Left ventricle myocardium superior (tissue), 1 donor: ENCODE measurements around the gene RPSA. TPM values are rescaled to one million over a fixed set of nuclear protein-coding genes. Genes with fewer than 3 reads are reported as not detected.
"Not testable (repeated sequence)": the region's sequence is repeated elsewhere in the genome, so short reads cannot be mapped to it uniquely, and the experiment has no call there.

Source experiments
- ATAC-seq: fragments of 200-7000 bp; cut with Tn5 transposase; one replicate; pipeline ENCODE4 v1.9.1; 2020; ENCODE audit warnings: mild to moderate bottlenecking, moderate library complexity
- DNase-seq: peaks from one replicate; pipeline ENCODE4 v3.0.0-alpha.2; 2020
- intact Hi-C: fragments of 100-400 bp; cut with micrococcal nuclease; formaldehyde crosslinking; loops from one replicate; pipeline ENCODE4 v1.11.0; 2022
- total RNA-seq: library from RNA; stranded (reverse); fragmentation: NEBNext Ultra II Directional; extraction: Animal tissue kit (Norgen Biotek cat#: 25700); gene quantifications from one replicate; pipeline ENCODE4 v1.2.1, GENCODE V29; 2021
- donor health status: DM: no; HTN: yes; CAD: no; lungs with severe emphysema.

RPSA gene
- total RNA-seq, 1 donor from 2014 or later, result 372 TPM

DNA sequence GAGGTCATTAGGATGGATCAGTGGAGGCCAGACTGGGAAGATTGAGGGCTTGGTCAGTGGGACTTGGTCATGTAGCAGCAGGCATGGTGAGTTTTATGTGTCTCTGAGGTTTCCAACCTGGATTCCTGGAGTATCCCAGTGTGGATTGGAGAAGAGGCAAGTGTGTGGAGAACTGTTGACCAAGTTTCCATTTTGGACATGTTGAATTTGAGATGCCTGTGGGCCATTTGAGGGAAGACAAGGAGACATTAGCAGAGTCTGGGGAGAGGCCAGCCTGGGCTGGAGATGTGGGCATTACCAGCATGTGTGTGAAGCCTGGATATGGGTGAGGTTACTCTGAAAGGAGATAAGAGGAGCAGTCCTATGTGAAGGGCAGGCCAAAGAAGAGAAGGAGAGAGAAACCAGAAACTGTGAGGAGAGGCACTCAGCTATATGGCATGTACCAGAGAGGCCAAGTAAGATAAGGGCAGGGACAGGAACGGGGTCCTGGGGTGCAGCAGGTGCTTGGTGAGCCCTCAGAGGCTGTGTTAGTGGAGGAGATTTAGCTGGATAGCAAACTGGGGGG, 19.0 kb upstream of the RPSA start:
- DNase-seq (no peak), ATAC-seq (no peak)
- intact Hi-C loops, result no loop called here

DNA sequence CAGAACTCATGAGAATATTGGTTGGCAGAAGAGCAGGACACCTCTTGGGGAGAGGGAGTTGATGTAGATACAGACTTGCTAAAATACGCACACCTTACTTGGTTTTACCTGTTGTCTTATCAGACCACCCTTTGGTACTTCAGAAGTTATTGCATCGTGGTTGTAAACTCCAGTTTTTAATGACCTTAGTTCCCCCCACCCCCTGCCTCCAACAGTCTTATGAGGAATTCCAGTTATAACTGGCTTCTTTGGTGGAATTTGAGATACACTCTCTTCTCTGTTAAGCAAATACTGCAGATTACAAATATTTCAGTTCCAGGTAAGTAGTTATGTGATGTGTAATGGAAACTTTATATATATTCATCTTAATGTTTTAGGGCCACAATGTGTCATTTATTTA, 18.4 kb upstream of the RPSA start:
- intact Hi-C loops, result no loop called here
- DNase-seq (no peak), ATAC-seq (no peak)

DNA sequence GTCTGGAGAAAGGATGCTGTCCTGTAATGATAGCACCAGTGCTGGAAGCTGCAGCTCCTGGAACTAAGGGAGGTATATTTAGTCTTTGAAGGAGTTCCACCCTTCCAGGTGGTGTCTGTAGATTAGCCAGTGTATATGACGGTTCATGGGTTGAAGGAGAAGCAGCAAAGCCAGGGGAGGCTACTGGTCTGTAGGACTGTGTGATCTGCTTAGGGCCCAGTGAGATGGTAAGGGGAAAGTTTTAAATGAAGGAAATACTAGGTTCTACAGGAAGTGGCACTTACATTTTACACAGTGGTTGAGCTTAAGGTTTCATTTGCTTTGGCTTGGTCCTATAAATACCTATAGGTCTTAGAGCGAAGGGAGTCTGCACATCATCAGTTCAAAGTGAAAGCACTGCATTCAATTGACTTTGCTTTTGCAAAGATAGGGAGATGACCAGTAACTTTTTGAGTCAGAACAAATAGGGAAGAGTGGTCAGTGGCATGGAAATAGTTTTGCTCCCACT, 17.7 kb upstream of the RPSA start:
- DNase-seq (no peak), ATAC-seq (no peak)
- intact Hi-C loops, result no loop called here

DNA sequence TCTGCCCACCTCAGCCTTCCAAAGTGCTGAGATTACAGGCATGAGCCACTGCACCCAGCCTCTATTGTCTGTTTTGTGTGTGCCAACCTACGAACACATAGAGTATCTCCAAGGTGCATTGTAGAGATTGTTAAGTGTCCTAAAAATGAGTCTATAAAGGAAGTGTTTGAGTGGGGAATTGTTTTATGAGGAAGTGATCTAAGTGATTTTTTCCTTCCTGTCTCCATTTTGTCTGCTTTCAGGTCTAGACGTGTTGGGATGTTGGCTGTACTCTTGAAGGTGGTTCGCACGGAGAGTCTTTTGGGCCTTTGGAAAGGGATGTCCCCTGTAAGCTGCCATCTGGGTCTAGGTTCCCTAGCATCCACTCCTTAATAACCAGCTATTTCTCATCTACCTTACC, 16.3 kb upstream of the RPSA start:
- intact Hi-C loops, result no loop called here
- no peak for ATAC-seq
- DNase-seq, result no peak

DNA sequence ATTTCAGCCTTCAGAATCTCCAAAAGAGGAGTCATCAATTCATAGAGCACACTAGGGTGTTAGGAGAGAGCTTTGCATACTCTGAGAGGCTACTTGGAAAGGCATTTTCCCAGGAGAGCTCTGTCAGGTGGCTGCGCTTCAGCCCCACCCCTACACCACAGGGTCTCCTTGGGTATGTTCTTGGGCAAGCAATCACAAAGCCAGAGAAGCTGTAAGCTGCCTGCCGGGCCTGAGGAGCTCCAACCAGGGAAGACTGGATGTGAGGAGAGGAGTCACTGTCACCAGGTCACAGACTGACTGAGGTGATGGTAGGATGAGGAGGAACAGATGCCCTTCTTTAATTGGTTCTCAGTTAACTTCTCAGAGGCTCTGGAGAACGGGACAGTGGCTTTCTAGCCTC, 9.8 kb upstream of the RPSA start:
- DNase-seq, result no peak
- ATAC-seq, result no peak
- intact Hi-C loops, result no loop called here

DNA sequence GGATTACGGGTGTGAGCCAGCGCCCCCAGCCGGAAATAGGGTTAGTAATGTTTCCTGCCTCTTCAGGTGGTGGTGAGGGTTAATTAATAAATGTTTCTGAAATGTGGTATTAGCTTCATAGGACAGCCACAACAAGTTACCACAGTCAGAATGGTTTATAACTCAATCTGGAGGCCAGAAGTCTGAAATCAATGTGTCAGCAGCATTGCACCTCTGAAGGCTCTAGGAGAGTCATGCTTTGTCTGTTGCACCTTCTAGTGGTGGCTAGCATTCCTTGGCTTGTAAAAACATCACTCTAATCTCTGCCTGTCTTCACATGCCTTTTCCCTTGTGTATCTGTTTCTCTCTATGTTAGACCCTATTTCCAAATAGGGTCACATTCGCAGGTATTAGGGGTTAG, 7.8 kb upstream of the RPSA start:
- no peak for ATAC-seq
- intact Hi-C loops, result no loop called here
- DNase-seq, result no peak

DNA sequence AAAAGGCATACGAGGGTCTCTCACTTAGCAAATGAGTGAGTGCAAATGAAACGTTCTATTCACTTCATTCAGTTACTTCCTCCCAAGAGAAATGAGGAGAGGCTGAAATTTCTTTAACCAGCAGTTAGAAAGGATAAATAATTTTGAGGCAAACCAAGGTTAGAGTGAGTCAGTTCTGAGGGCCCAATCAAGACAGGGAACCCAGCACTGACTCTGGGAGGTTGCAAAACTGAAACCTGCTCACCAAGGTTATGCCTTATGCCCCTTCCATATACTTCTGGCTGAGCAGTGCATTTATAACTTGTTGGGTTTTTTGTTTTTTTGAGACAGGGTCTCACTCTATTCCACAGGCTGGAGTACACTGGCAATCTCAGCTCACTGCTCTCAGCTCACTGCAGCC, 4.5 kb upstream of the RPSA start:
- intact Hi-C loops, result no loop called here
- DNase-seq, result no peak
- no peak for ATAC-seq

DNA sequence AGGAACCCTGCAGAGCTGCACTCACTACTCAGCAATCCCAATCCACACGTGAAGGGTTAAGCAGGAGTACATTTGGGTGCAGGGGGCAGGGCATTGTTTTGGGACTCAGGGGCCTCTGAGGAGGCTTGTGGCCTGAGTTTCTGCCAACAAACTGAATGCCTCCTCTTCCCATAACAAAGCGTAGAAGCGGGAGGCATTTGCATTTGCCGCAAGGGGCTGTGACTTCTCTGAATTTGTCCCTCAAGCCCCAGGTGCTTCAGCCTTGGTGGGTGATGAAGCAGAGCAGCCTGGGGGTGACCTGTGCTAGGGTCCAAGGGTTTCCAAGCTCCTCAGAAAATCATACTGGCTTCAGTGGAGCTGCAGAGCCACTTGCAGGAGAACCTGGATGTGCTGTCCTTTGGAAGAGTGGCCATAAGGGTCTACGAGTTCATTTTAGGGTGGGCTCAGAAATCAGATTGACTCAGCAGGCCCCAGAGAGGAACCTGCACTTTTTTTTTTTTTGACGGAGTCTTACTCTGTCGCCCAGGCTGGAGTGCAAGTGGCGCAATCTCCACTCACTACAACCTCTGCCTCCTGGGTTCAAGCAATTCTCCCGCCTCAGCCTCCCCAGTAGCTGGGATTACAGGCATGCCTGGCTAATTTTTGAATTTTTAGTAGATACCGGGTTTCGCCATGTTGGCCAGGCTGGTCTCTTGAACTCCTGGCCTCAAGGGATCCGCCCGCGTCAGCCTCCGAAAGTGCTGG, 1.4 kb upstream of the RPSA start:
- DNase-seq (no peak), ATAC-seq (no peak)
- intact Hi-C loops, result no loop called here

DNA sequence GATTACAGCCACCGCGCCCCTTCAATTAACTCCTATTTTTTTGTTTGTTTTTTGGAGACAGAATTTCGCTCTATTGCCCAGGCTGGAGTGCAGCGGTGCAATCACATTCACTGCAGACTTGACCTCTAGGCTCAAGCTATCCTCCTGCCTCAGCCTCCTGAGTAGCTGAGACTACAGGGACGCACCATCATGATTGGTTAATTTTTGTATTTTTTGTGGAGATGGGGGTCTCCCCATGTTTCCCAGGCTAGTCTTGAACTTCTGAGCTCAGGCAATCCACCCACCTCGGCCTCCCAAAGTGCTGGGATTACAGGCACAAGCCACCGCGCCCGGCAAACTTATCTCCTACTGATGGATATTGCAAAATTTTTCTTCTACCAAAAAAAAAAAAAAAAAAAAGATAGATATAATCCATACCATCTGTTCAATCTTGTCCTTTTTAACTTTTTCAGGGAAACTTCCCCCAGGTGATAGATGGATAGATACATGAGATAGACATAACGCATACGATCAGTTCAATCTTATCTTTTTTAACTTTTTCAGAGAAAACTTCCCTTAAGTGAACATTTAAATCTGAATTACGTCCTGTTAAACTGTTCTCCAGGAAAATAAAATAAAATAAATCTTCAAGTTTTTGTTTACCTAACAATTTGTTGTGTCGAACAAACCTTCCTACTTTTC, 693 bp upstream of the RPSA start:
- intact Hi-C loops, result no loop called here
- no peak for ATAC-seq
- DNase-seq, result no peak

DNA sequence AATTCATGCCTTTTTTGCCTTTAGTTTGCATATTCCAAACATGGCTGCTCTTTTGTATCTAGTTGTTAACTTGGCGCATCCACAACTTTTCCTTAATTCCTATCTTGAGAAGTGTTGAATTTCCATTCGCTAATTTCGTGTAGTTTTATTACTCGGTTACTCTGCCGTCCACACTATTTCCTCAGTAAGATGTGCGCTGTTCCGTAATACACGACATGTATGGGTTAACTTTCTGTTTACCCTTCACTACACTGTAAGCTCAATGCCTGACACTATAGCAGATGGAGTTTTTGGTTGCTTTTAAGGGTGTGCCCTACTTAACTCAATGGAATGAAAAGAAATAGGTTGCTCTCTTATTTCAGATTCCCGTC, 724 bp downstream of the RPSA start:
- no peak for ATAC-seq
- no peak for DNase-seq
- intact Hi-C loops, result no loop called here

DNA sequence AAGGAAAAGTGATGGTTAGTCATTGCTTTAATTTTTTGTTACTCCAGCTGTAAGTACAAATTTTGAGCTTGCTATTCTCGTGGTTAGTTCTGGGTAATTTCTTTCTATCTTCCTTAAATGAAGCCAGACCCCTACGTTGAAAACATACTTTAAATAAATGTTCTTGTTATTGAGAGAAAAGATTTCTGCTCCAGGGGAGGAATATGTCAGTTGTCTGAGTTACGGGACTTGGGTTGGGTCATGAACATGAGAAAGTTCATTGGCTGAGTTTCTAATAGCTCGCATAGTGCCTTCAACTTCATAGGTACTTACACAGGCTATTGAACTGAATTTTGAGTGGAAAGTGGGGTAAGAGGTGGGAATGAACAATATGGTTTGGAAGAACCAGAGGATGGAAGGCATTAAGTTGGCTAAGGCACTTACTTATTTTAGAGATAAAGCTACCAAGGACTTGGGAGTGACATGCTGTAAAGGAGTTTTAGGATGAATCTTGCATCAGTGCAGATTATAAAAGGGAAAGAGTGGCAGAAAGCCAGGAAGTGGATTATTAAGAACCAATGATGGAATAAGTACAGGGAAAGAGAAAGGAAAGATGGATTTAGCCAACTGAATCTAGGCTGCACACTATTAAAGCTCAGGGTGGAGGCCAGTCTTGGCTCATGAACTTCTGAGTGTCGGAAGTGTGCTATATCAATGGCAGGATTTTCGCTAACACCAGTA, 1.4 kb downstream of the RPSA start:
- ATAC-seq, result no peak
- intact Hi-C loops, result no loop called here
- no peak for DNase-seq

DNA sequence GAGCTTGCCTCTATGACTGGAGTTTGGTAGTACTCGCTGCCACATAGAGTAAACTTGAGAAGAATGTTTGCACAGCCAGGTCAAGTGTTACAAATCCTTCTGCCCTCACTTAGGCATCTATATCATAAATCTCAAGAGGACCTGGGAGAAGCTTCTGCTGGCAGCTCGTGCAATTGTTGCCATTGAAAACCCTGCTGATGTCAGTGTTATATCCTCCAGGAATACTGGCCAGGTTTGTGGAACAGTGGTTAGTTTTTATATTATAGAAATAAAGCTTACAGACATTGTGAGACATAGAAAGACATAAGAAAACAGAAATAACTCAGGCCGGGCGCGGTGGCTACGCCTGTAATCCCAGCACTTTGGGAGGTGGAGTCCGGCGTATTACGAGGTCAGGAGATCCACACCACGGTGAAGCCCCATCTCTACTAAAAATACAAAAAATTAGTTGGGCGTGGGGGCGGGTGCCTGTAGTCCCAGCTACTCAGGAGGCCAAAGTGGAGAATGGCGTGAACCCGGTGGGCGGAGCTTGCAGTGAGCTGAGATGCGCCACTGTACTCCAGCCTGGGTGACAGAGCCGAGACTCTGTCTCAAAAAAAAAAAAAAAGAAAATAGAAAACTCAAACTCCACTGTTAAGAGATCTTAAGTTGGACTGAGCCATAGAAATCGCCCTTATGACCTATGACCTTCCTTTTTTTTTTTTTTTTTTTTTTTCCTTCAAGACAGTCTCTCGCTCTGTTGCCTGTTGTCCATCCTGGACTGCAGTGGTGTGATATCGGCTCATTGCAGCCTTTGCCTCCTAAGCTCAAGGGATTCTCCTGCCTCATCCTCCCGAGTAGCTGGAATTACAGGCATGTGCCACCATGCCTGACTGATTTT, 2.2 kb downstream of the RPSA start:
- ATAC-seq, result no peak
- no peak for DNase-seq
- intact Hi-C loops, result no loop called here

DNA sequence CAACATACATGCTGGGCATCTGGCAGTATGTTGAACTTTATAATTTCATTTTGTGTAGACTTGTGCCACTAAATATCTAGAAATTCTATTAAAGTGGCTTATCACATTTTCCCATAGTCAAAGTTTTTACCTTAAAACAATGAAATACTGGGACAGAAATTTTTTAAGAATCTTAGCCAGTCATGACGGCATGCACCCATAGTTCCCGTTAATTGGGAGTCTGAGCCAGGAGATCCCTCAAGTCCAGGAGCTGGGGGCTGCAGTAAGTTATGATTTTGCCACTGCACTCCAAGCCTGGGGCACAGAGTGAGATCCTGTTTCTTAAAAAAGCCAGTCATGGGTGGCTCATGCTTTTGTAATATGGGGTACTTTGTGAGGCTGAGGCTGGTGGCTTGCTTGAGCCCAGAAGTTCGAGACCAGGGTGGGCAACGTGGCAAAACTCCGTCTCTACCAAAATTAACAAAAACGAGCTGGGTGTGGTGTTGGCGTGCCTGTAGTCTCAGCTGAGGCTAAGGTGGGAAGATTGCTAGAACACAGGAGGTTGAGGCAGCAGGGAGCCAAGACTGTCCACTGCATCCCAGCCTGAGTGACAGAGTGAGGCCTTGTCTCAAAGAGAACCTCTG, 3.1 kb downstream of the RPSA start:
- ATAC-seq (no peak), DNase-seq (no peak)
- intact Hi-C loops, result no loop called here

DNA sequence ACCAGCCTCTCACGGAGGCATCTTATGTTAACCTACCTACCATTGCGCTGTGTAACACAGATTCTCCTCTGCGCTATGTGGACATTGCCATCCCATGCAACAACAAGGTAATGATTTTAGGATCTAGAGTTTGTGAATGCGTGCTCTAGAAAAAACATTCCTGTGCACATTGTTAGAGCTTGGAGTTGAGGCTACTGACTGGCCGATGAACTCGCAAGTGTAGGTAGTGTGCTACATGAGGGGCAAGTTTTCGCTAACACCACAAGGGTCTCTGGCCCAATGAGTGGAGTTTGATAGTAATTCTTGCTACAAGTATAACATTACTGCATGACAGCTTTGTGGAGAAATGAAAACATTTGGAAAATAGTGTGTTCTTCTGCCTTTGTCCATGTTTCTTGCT, 4.4 kb downstream of the RPSA start:
- no peak for ATAC-seq
- no peak for DNase-seq
- intact Hi-C loops, result no loop called here

DNA sequence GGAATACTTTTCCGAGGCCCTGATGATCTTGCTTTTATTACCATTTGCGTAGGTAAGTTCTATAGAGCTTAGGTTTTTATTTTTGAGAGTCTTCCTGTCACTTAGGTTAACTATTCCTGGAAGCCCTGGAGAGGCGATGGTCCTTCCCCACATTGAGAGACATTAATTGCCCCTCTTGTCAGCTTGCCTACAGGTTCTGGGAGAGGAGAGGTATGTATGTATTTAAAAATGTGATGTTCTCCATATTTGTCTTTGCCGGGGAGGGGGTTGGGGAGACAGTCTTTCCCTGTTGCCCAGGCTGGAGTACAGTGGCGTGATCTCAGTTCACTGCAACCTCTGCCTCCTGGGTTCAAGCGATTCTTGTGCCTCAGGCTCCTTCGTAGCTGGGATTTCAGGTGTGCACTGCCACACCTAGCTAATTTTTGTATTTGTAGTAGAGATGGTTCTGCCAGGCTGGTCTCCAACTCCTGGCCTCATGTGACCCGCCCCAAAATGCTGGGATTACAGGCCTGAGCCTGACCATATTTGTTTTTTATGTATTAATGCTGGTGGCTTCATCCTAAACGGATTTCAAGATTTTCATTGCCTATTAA, 6.2 kb downstream of the RPSA start:
- ATAC-seq, result no peak
- DNase-seq, result no peak
- intact Hi-C loops, result no loop called here

DNA sequence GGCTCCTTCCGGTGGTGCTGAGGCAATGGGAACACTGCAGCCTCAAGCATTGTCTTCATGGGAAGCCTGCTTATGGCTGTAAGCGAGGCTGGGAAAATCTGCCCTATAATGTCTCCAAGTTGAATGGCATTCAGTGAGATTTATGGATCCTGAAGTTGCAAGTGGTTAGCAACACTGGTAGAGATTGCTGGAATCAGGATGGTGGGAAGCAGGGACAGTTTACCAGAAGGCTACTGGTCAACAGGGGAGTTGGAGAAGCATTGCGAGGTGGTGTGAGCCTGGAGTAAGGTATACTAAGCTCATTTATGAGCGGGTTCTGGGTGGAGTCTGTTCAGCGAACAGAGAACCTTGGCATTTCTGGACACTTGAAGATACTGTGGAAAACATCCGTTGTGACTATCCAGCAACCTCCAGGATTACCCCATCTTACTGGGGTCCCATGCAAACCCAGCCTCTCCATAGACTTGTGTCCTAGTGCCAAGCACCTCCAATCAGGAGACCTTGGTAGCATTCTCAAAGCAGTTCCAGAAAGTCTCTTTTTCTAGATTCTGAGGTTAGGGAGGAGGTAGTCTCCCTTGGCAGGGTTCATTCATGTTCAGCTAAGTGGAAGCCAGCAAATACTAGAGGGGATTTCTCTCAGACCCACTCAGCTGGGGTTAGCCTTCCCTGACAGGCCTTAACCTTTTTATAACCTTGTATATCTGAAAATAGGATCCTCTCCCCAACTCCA, 7.3 kb downstream of the RPSA start:
- intact Hi-C loops, result no loop called here
- ATAC-seq, result peak; percentile 5
- DNase-seq, result no peak

DNA sequence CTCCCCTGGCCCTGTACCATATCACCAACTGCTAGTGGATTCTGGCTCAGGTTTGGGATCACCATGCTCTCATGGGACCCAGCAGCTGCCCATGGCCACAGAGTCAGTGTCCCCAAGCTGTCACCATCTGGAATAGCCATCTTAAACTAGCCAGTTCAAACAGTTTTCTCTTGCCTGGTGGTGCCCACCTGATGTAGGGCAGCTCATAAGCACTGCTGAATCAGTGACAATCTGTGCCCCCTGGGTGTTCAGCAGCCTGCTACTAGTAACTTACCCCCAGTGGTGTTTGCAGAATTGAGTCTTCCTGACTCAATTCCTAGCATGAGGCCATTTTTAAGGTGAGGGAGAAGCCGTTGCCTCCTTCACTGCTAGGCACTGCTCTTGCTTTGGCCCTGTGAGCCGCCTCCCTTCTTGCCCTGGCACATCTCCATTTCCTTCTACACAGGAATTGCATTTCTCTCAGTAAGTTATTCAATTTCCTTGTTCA, 7.9 kb downstream of the RPSA start:
- ATAC-seq (peak; percentile 76), DNase-seq (peak; percentile 38)
- intact Hi-C loops, result no loop called here

DNA sequence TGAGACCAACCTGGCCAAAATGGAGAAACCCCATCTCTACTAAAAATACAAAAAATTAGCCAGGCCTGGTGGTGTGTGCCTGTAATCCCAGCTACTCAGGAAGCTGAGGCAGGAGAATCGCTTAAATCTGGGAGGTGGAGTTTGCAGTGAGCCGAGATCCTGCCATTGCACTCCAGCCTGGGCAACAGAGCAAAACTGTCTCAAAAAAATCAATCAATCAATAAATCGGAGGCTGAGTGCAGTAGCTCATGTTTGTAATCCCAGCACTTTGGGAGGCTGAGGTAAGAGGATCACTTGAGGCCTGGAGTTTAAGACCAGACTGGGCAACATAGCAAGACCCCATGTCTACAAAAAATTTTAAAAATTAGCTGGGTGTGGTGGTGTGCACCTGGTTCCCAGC, 8.8 kb downstream of the RPSA start:
- intact Hi-C loops, DNase-seq, ATAC-seq: not testable (repeated sequence)
